H1 (cell line): ENCODE data around the gene ASB4. TPM values are rescaled to one million over a fixed set of nuclear protein-coding genes. Genes with fewer than 3 reads are reported as not detected.

Experiments used
- CTCF ChIA-PET: fragments of 300-600 bp; sonication (Branson Sonifier 250); formaldehyde crosslinking; loops from one replicate; lab custom pipeline; 2021; ENCODE audit not compliant: partially characterized antibody; lab: Charles Lee
- POLR2A ChIA-PET: fragments of 300-600 bp; sonication (Branson Sonifier 250); formaldehyde crosslinking; loops from one replicate; lab custom pipeline; 2021; ENCODE audit warnings: inconsistent platforms; ENCODE audit not compliant: partially characterized antibody; lab: Charles Lee
- DNase-seq, 2 experiments: peaks; one replicate each; pipeline versions ENCODE4 v3.0.0 to v3.0.0-alpha.2; 2010 to 2022; ENCODE audit warnings: low spot score in 2 of 2, low read depth in 1 of 2, mixed read lengths in 1 of 2
- FAIRE-seq: peaks from 2 replicates; lab custom pipeline; 2011; peaks lifted over from hg19 to GRCh38; lab: Jason Lieb, UNC
- H2AFZ ChIP-seq: 2 replicates; pipeline ENCODE4 v1.8.1; 2012; ENCODE audit warnings: low read length, inconsistent platforms
- H2AK5ac ChIP-seq: 2 replicates; pipeline ENCODE4 v1.6.1; 2013; ENCODE audit warnings: low read depth, low read length
- H2BK120ac ChIP-seq: replicated peaks from 2 replicates; pipeline ENCODE3; 2013; ENCODE audit warnings: low read depth, low read length, inconsistent platforms
- H2BK12ac ChIP-seq: 2 replicates; pipeline ENCODE4 v1.6.1; 2013; ENCODE audit warnings: low read depth, low read length
- H2BK15ac ChIP-seq: 2 replicates; pipeline ENCODE4 v1.6.1; 2013; ENCODE audit warnings: low read length
- H2BK20ac ChIP-seq: 2 replicates; pipeline ENCODE4 v1.6.1; 2013; ENCODE audit warnings: low read length
- H2BK5ac ChIP-seq: 2 replicates; pipeline ENCODE4 v1.6.1; 2013; ENCODE audit warnings: low read depth, low read length
- H3K14ac ChIP-seq: 2 replicates; pipeline ENCODE4 v1.6.1; 2013; ENCODE audit warnings: inconsistent platforms; ENCODE audit not compliant: insufficient read length
- H3K18ac ChIP-seq: 2 replicates; pipeline ENCODE4 v1.6.1; 2013; ENCODE audit warnings: low read length; ENCODE audit errors: extremely low read depth
- H3K23ac ChIP-seq: 2 replicates; pipeline ENCODE4 v1.6.1; 2013; ENCODE audit warnings: inconsistent platforms; ENCODE audit not compliant: insufficient read length
- H3K23me2 ChIP-seq: 2 replicates; pipeline ENCODE4 v1.6.1; 2013; ENCODE audit warnings: low read depth, low read length
- H3K27ac ChIP-seq: 2 replicates; pipeline ENCODE4 v1.6.1; 2011; ENCODE audit warnings: low read depth, low read length, inconsistent platforms
- H3K27me3 ChIP-seq, 4 experiments: replicated peaks in 1 of 4; 1 replicate in 1 of 4; 2 replicates in 3 of 4; pipeline versions ENCODE4 v1.6.1 to v1.8.1; 2011 to 2013; ENCODE audit warnings: low read length in 3 of 4, mild to moderate bottlenecking in 3 of 4, inconsistent platforms in 2 of 4, mixed read lengths in 2 of 4, moderate library complexity in 1 of 4; ENCODE audit not compliant: control insufficient read depth in 3 of 4, insufficient read depth in 3 of 4; ENCODE audit errors: extremely low read depth in 1 of 4
- H3K36me3 ChIP-seq, 4 experiments: 2 replicates each; pipeline versions ENCODE4 v1.6.1 to v1.8.1; 2011 to 2013; ENCODE audit warnings: mild to moderate bottlenecking in 4 of 4, low read length in 3 of 4, moderate library complexity in 2 of 4, control low read depth in 1 of 4, inconsistent platforms in 1 of 4; ENCODE audit not compliant: insufficient read depth in 4 of 4, control insufficient read depth in 2 of 4
- H3K4ac ChIP-seq: replicated peaks from 2 replicates; pipeline ENCODE3; 2013; ENCODE audit warnings: low read length, low read depth, mixed read lengths, inconsistent platforms; ENCODE audit not compliant: insufficient read length
- H3K4me1 ChIP-seq, 4 experiments: replicated peaks in 1 of 4; 1 replicate in 1 of 4; 2 replicates in 3 of 4; pipeline versions ENCODE4 v1.6.1 to v1.8.1; 2011 to 2013; ENCODE audit warnings: low read length in 3 of 4, inconsistent platforms in 2 of 4, mixed read lengths in 1 of 4; ENCODE audit not compliant: insufficient read depth in 4 of 4, control insufficient read depth in 3 of 4
- H3K4me2 ChIP-seq, 2 experiments: 2 replicates each; pipeline versions ENCODE4 v1.6.1 to v1.8.1; 2011 to 2013; ENCODE audit warnings: low read depth in 2 of 2, low read length in 2 of 2, control low read depth in 1 of 2, inconsistent platforms in 1 of 2, mild to moderate bottlenecking in 1 of 2; ENCODE audit not compliant: insufficient read depth in 1 of 2
- H3K4me3 ChIP-seq, 4 experiments: fragments of 200-600, 300-600 bp in 1 of 4; sonication (generic), shearing (Covaris generic), sonication (Bioruptor Twin) in 1 of 4; 2 replicates each; pipeline versions ENCODE4 v1.5.1 to v1.8.1; 2011 to 2016; ENCODE audit warnings: low read length in 4 of 4, low read depth in 3 of 4, control low read depth in 2 of 4, inconsistent platforms in 2 of 4, mild to moderate bottlenecking in 2 of 4, mixed read lengths in 1 of 4, moderate library complexity in 1 of 4; ENCODE audit not compliant: insufficient read depth in 2 of 4; ENCODE audit errors: extremely low read depth in 1 of 4
- H3K56ac ChIP-seq: replicated peaks from 2 replicates; pipeline ENCODE3; 2013; ENCODE audit warnings: low read depth, mild to moderate bottlenecking, mixed read lengths, low read length, inconsistent platforms; ENCODE audit not compliant: insufficient read length
- H3K79me1 ChIP-seq: 2 replicates; pipeline ENCODE4 v1.6.1; 2013; ENCODE audit warnings: low read depth, low read length, control low read depth
- H3K79me2 ChIP-seq, 2 experiments: 2 replicates each; pipeline versions ENCODE4 v1.6.1 to v1.8.1; 2012 to 2013; ENCODE audit warnings: low read length in 2 of 2, mild to moderate bottlenecking in 2 of 2, inconsistent platforms in 1 of 2; ENCODE audit not compliant: insufficient read depth in 2 of 2, control insufficient read depth in 1 of 2
- H3K9ac ChIP-seq, 4 experiments: replicated peaks in 1 of 4; 1 replicate in 1 of 4; 2 replicates in 3 of 4; pipeline versions ENCODE4 v1.6.1 to v1.8.1; 2011 to 2013; ENCODE audit warnings: low read depth in 3 of 4, low read length in 3 of 4, control low read depth in 2 of 4, mild to moderate bottlenecking in 2 of 4, moderate library complexity in 2 of 4, inconsistent platforms in 1 of 4; ENCODE audit errors: extremely low read depth in 1 of 4
- H3K9me3 ChIP-seq, 2 experiments: 2 replicates each; pipeline versions ENCODE4 v1.6.1 to v1.8.1; 2012 to 2013; ENCODE audit warnings: mild to moderate bottlenecking in 2 of 2, moderate library complexity in 2 of 2, control low read depth in 1 of 2, inconsistent platforms in 1 of 2, low read depth in 1 of 2, low read length in 1 of 2, mixed read lengths in 1 of 2; ENCODE audit not compliant: insufficient read depth in 2 of 2
- H4K20me1 ChIP-seq, 2 experiments: replicated peaks in 1 of 2; 2 replicates each; pipeline versions ENCODE3 to v1.8.1; 2011 to 2013; ENCODE audit warnings: inconsistent platforms in 2 of 2, low read length in 2 of 2, mild to moderate bottlenecking in 1 of 2; ENCODE audit not compliant: insufficient read depth in 2 of 2, control insufficient read depth in 1 of 2
- H4K5ac ChIP-seq: 2 replicates; pipeline ENCODE4 v1.6.1; 2013; ENCODE audit warnings: low read length, low read depth, mixed read lengths, inconsistent platforms; ENCODE audit not compliant: insufficient read length
- H4K8ac ChIP-seq: 2 replicates; pipeline ENCODE4 v1.8.0; 2013; ENCODE audit warnings: mild to moderate bottlenecking, moderate library complexity, low read length, inconsistent platforms; ENCODE audit not compliant: insufficient read depth; ENCODE audit errors: extremely low read depth
- H4K91ac ChIP-seq: replicated peaks from 2 replicates; pipeline ENCODE3; 2013; ENCODE audit warnings: low read length, mixed read lengths, inconsistent platforms; ENCODE audit not compliant: insufficient read length
- ASH2L ChIP-seq: fragments of 200-600, 300-600 bp; sonication (generic); IDR thresholded peaks from one replicate; pipeline ENCODE4 v1.7.1; 2017; ENCODE audit warnings: low read length
- BCL11A ChIP-seq, 2 experiments: IDR thresholded peaks; one replicate each; pipeline ENCODE4 v1.6.1; 2011; ENCODE audit warnings: low read depth in 2 of 2, low read length in 2 of 2, mild to moderate bottlenecking in 2 of 2
- CBX5 ChIP-seq: fragments of 300-800, 300-1000 bp; sonication (generic); IDR thresholded peaks from 2 replicates; pipeline ENCODE4 v1.7.1; 2016; ENCODE audit warnings: antibody characterized with exemption, low read length, low read depth
- CHD1 ChIP-seq: IDR thresholded peaks from 2 replicates; pipeline ENCODE4 v1.6.1; 2012; ENCODE audit warnings: low read depth, low read length, improper control_type of control experiment
- KDM1A ChIP-seq: fragments of 200-600, 300-600 bp; sonication (generic); IDR thresholded peaks from 2 replicates; pipeline ENCODE4 v1.7.1; 2016; ENCODE audit warnings: mild to moderate bottlenecking, low read length, borderline replicate concordance
- KDM4A ChIP-seq: IDR thresholded peaks from one replicate; pipeline ENCODE4 v1.7.1; 2012; ENCODE audit warnings: low read depth, mild to moderate bottlenecking, moderate library complexity, low read length, inconsistent platforms; ENCODE audit not compliant: severe bottlenecking
- MAX ChIP-seq: IDR thresholded peaks from 2 replicates; pipeline ENCODE4 v1.6.1; 2012; ENCODE audit warnings: inconsistent platforms
- RNF2 ChIP-seq: fragments of 200-900, 300-1000 bp; sonication (generic); IDR thresholded peaks from 2 replicates; pipeline ENCODE4 v1.7.1; 2016; ENCODE audit warnings: borderline replicate concordance, low read depth, mild to moderate bottlenecking, antibody characterized with exemption, low read length; ENCODE audit not compliant: poor library complexity, severe bottlenecking; ENCODE audit errors: missing control alignments
- SIN3A ChIP-seq, 2 experiments: IDR thresholded peaks in 1 of 2; conservative IDR thresholded peaks in 1 of 2; 2 replicates each; pipeline ENCODE4 v1.6.1; 2011 to 2012; ENCODE audit warnings: low read length in 2 of 2, improper control_type of control experiment in 1 of 2, low read depth in 1 of 2, mild to moderate bottlenecking in 1 of 2
- SIRT6 ChIP-seq: IDR thresholded peaks from one replicate; pipeline ENCODE4 v1.7.1; 2012; ENCODE audit warnings: low read length, inconsistent platforms
- SRF ChIP-seq: IDR thresholded peaks from 2 replicates; pipeline ENCODE4 v1.6.1; 2011; ENCODE audit warnings: mild to moderate bottlenecking, low read depth, low read length, moderate library complexity
- WGBS, 2 experiments: shearing (Covaris generic) in 1 of 2; methylation state at CpG; one replicate each; pipeline versions ENCODE4 v1.1.6 to v1.1.7; 2013 to 2015; ENCODE audit warnings: low lambda C conversion rate in 2 of 2, mixed read lengths in 2 of 2, inconsistent platforms in 1 of 2, low coverage in 1 of 2, missing lambda C conversion rate in 1 of 2; ENCODE audit not compliant: insufficient replicate concordance in 2 of 2, insufficient coverage in 1 of 2, insufficient read length in 1 of 2; ENCODE audit errors: extremely low coverage in 1 of 2, missing lambda C conversion rate in 1 of 2; 5-methylcytosine and 5-hydroxymethylcytosine counted together
- polyA plus RNA-seq, 7 experiments: library from polyadenylated mRNA; depleted of rRNA in 3 of 7; stranded (reverse) in 5 of 7; unstranded in 2 of 7; fragments of >200 nt in 5 of 7; fragments of 200-250 nt in 2 of 7; gene quantifications; 1 replicate in 5 of 7; 2 replicates in 1 of 7; 4 replicates in 1 of 7; pipeline versions ENCODE4 v1.2.1 to v1.2.3, GENCODE V29; 2011 to 2013; ENCODE audit warnings: missing spikeins in 2 of 7, mixed read lengths in 2 of 7
- total RNA-seq: library from RNA; stranded (reverse); fragmentation: NEBNext Ultra II Directional; extraction: Animal tissue kit (Norgen Biotek cat#: 25700); gene quantifications from 2 replicates; pipeline ENCODE4 v1.2.1, GENCODE V29; 2021
- TF ChIP-seq, protein P1 (sequence below): IDR thresholded peaks from 2 replicates; pipeline ENCODE4 v1.6.1; 2012; ENCODE audit warnings: inconsistent platforms

The ASB4 gene
- total and polyA plus RNA-seq, 2 of the 8 experiments (the other 6 are each of a cell fraction or from before 2014, with no cell fraction given) = not detected

DNA sequence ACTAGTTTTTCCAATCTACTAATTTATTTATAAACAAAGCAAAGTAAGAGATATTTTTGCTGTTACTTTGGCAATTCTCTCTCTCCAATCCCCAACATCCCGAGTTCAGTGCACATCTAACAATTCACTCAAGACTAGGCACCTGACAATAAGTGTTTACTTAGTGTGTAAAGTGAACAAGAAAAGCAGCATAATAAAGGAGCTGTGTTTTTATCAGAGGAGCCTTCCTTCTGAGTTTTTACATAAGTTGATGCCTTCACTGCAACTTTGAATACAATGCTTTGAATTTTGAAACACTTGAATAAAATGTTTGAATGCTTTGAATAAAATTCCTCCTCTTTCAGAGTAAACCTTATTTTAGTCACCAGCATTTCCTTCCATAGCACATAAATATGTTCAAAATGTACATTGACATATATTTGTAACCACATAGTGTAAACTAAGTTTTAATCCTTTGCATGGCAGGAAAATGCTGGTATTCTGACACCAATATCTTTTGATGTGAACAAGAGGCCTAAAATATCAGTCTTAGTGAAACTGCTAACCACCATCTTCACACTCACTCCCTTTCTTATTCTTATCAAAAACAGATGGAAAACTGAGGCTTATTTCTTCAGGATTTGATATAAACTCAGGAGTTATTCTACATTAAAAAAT, 99.2 kb downstream of the ASB4 start:
- no peak for FAIRE-seq
- TF ChIP-seq CHD1 (no peak), SIRT6 (no peak), KDM4A (no peak), MAX (no peak), KDM1A (no peak), SIN3A (conservative IDR thresholded peaks at IDR 0.05 in 1 of 2, IDR thresholded peaks at IDR 0.05 in 1 of 2; ENCODE audit: low read depth in 1 of 2, low read length in 2 of 2) (no peak), BCL11A (IDR thresholded peaks at IDR 0.05; ENCODE audit: low read depth in 2 of 2, low read length in 2 of 2) (no peak), CBX5 (no peak), ASH2L (no peak), SRF (no peak), RNF2 (no peak)
- TF ChIP-seq, protein P1, sequence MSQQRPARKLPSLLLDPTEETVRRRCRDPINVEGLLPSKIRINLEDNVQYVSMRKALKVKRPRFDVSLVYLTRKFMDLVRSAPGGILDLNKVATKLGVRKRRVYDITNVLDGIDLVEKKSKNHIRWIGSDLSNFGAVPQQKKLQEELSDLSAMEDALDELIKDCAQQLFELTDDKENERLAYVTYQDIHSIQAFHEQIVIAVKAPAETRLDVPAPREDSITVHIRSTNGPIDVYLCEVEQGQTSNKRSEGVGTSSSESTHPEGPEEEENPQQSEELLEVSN = no peak

More for the DNA sequence above, 99.2 kb downstream of the ASB4 start:
- Histone ChIP-seq H2AK5ac (no peak overlapping the region), H3K36me3 (no peaks in the 10 kb centered on the region), H3K9me3 (no peaks in the 10 kb centered on the region), H3K23me2 (no peaks in the 10 kb centered on the region), H2AFZ (no peak overlapping the region), H4K8ac (no peak overlapping the region), H3K4me3 (no peak overlapping the region), H3K56ac (no peak overlapping the region), H3K4me2 (no peak overlapping the region), H3K79me2 (no peaks in the 10 kb centered on the region), H3K79me1 (no peaks in the 10 kb centered on the region), H3K9ac (no peak overlapping the region), H3K23ac (no peak overlapping the region), H4K91ac (no peak overlapping the region), H2BK12ac (no peak overlapping the region), H4K20me1 (no peaks in the 10 kb centered on the region), H3K4ac (no peak overlapping the region), H2BK120ac (no peak overlapping the region), H3K27ac (no peak overlapping the region), H3K4me1 (no peaks in the 10 kb centered on the region), H3K18ac (no peak overlapping the region), H2BK5ac (no peak overlapping the region), H4K5ac (no peak overlapping the region), H3K14ac (no peak overlapping the region), H2BK20ac (no peak overlapping the region), H2BK15ac (no peak overlapping the region), H3K27me3 (no peaks in the 10 kb centered on the region)
- DNase-seq = no peak
- ChIA-PET POLR2A (no interaction called here), CTCF (interaction anchor here (1.0 to 1.2 kb wide), 4 partner anchors 12 to 98 kb away, joined by 3 read pairs; no protein-coding TSS in a partner anchor)
- 75% methylated on average over 1 of the region's 1 CpG; no CpG with 5 or more reads in 1 of the 2 experiments for WGBS, 2 experiments
